ENCODE results near the gene PIP5K1C.

PIP5K1C gene

GRCh38 chr19:3733549-3734309 lies 33.5 kb upstream of the PIP5K1C start:
- Histone ChIP-seq H3K9me3 (no peaks in the 10 kb centered on the region), H3K36me3 (no peaks in the 10 kb centered on the region), H3K4me3 (ENCODE audit: low read depth in 1 of 2, low read length in 1 of 2) (no peak overlapping the region), H3K27me3 (peaks cover 5% of the 10 kb centered on the region), H3K27ac (no peak overlapping the region), H3K4me1 (ENCODE audit: control insufficient read depth in 1 of 2, insufficient read depth in 1 of 2, low read depth in 1 of 2, low read length in 1 of 2) (no peaks in the 10 kb centered on the region)
- no peak for TF ChIP-seq CTCF (IDR thresholded peaks at IDR 0.05)

- Histone ChIP-seq H3K27ac (no peak overlapping the region), H3K27me3 (peaks cover 5% of the 10 kb centered on the region), H3K9me3 (no peaks in the 10 kb centered on the region), H3K4me3 (ENCODE audit: low read depth in 1 of 2, low read length in 1 of 2) (no peak overlapping the region), H3K4me1 (ENCODE audit: control insufficient read depth in 1 of 2, insufficient read depth in 1 of 2, low read depth in 1 of 2, low read length in 1 of 2) (no peaks in the 10 kb centered on the region), H3K36me3 (no peaks in the 10 kb centered on the region)
- no peak for TF ChIP-seq CTCF (IDR thresholded peaks at IDR 0.05)
These were observed 31.8 kb upstream of the PIP5K1C start for GRCh38 chr19:3732108-3732507.

- H3K9me3 ChIP-seq: no peaks in the 10 kb centered on the region
- no peak for TF ChIP-seq CTCF (IDR thresholded peaks at IDR 0.05)
- no peaks in the 10 kb centered on the region for H3K36me3 ChIP-seq
- H3K27ac ChIP-seq: no peak overlapping the region
- peaks cover 14% of the 10 kb centered on the region for H3K27me3 ChIP-seq
- H3K4me3 ChIP-seq (ENCODE audit: low read depth in 1 of 2, low read length in 1 of 2): no peak overlapping the region
- no peaks in the 10 kb centered on the region for H3K4me1 ChIP-seq (ENCODE audit: control insufficient read depth in 1 of 2, insufficient read depth in 1 of 2, low read depth in 1 of 2, low read length in 1 of 2)
These were observed 30.2 kb upstream of the PIP5K1C start for GRCh38 chr19:3730457-3730958.

- peaks cover 56% of the 10 kb centered on the region for H3K27me3 ChIP-seq
- H3K4me3 ChIP-seq (ENCODE audit: low read depth in 1 of 2, low read length in 1 of 2): no peak overlapping the region
- H3K36me3 ChIP-seq: no peaks in the 10 kb centered on the region
- no peak overlapping the region for H3K27ac ChIP-seq
- no peaks in the 10 kb centered on the region for H3K9me3 ChIP-seq
- H3K4me1 ChIP-seq (ENCODE audit: control insufficient read depth in 1 of 2, insufficient read depth in 1 of 2, low read depth in 1 of 2, low read length in 1 of 2): no peaks in the 10 kb centered on the region
- TF ChIP-seq CTCF (IDR thresholded peaks at IDR 0.05): no peak
These were observed 25.5 kb upstream of the PIP5K1C start for GRCh38 chr19:3725640-3726310.

GRCh38 chr19:3725121-3725520 lies 24.9 kb upstream of the PIP5K1C start:
- TF ChIP-seq CTCF (IDR thresholded peaks at IDR 0.05): no peak
- peaks cover 63% of the 10 kb centered on the region for H3K27me3 ChIP-seq
- H3K4me1 ChIP-seq (ENCODE audit: control insufficient read depth in 1 of 2, insufficient read depth in 1 of 2, low read depth in 1 of 2, low read length in 1 of 2): no peaks in the 10 kb centered on the region
- no peak overlapping the region for H3K4me3 ChIP-seq (ENCODE audit: low read depth in 1 of 2, low read length in 1 of 2)
- H3K9me3 ChIP-seq: no peaks in the 10 kb centered on the region
- H3K36me3 ChIP-seq: no peaks in the 10 kb centered on the region
- H3K27ac ChIP-seq: no peak overlapping the region
